ENCODE measurements around the gene CANX. TPM values are rescaled to one million over a fixed set of nuclear protein-coding genes. Genes with fewer than 3 reads are reported as not detected.
A peak's percentile ranks its signal among the peaks of the same experiment; 100 is the strongest.

CANX gene
- total and polyA plus RNA-seq, 2 of the 13 experiments (the other 11 are each of a cell fraction or from before 2014, with no cell fraction given): 477 to 680 TPM

- no peak for TF ChIP-seq ZNF280D (CRISPR knock-in tag; IDR thresholded peaks at IDR 0.05)
- no peak for TF ChIP-seq HDAC6 (IDR thresholded peaks at IDR 0.05; ENCODE audit: low read depth, low read length)
- 0 out of 2 replicates have a peak, but pooled peaks have one; percentile 3 for TF ChIP-seq MAF1 (CRISPR knock-in tag; IDR thresholded peaks at IDR 0.05; ENCODE audit: borderline replicate concordance)
- TF ChIP-seq CREBL2 (CRISPR knock-in tag; IDR thresholded peaks at IDR 0.05; ENCODE audit: borderline replicate concordance): no peak
- TF ChIP-seq U2AF2 (IDR thresholded peaks at IDR 0.05; ENCODE audit: low read depth, low read length): no peak
- no peak for TF ChIP-seq BCL3 (CRISPR knock-in tag; IDR thresholded peaks at IDR 0.05)
- no peak for TF ChIP-seq NBN (conservative IDR thresholded peaks at IDR 0.05)
- peak; percentile 94 for TF ChIP-seq AGO2 (optimal IDR thresholded peaks at IDR 0.05; ENCODE audit: low read depth, low read length)
- no peak for TF ChIP-seq HNRNPL (IDR thresholded peaks at IDR 0.05; ENCODE audit: low read depth, low read length)
- no peak for TF ChIP-seq RARG (CRISPR knock-in tag; IDR thresholded peaks at IDR 0.05; ENCODE audit: low read depth)
- no peak for TF ChIP-seq ZNF562 (CRISPR knock-in tag; IDR thresholded peaks at IDR 0.05; ENCODE audit: borderline replicate concordance)
- no peak for TF ChIP-seq ZFP62 (CRISPR knock-in tag; IDR thresholded peaks at IDR 0.05)
- no peak for TF ChIP-seq CCAR2 (optimal IDR thresholded peaks at IDR 0.05; ENCODE audit: low read depth, low read length)
- no peak for TF ChIP-seq JUN (CRISPR knock-in tag; IDR thresholded peaks at IDR 0.05)
- no peak; the same call in none of the 2 replicates for TF ChIP-seq HDAC1 (CRISPR knock-in tag; IDR thresholded peaks at IDR 0.05)
- TF ChIP-seq ZNF770 (CRISPR knock-in tag; IDR thresholded peaks at IDR 0.05): no peak; the same call in 1 of the 2 replicates
- no peak for TF ChIP-seq ZNF841 (CRISPR knock-in tag; IDR thresholded peaks at IDR 0.05; ENCODE audit: borderline replicate concordance)
- TF ChIP-seq GRHL1 (CRISPR knock-in tag; conservative IDR thresholded peaks at IDR 0.05): no peak
- TF ChIP-seq ZNF724P (CRISPR knock-in tag; IDR thresholded peaks at IDR 0.05; ENCODE audit: borderline replicate concordance): no peak; the same call in 1 of the 2 replicates
- no peak; the same call in 1 of the 2 replicates for TF ChIP-seq ZNF703 (CRISPR knock-in tag; IDR thresholded peaks at IDR 0.05; ENCODE audit: borderline replicate concordance)
- TF ChIP-seq ZNF430 (CRISPR knock-in tag; IDR thresholded peaks at IDR 0.05): no peak; the same call in none of the 2 replicates
- TF ChIP-seq ZNF101 (CRISPR knock-in tag; IDR thresholded peaks at IDR 0.05; ENCODE audit: borderline replicate concordance, low read depth): no peak
Measured at GRCh38 chr5:179698935-179699615, at the start of gene CANX (continued).

Measured in HepG2 (cell line).